Spleen (tissue), 7 donors: ENCODE measurements around the gene TIPARP.

Source experiments
- CTCF ChIP-seq, 11 experiments: fragments of 200-600 bp in 7 of 11; fragments of 450-650 bp in 4 of 11; sonication (generic) in 4 of 11; IDR thresholded peaks in 8 of 11; conservative IDR thresholded peaks in 3 of 11; 1 replicate in 7 of 11; 2 replicates in 4 of 11; pipeline versions ENCODE4 v1.4.0 to v1.8.0; 2016 to 2021; ENCODE audit warnings: antibody characterized with exemption in 11 of 11, inconsistent platforms in 4 of 11, mild to moderate bottlenecking in 1 of 11
- POLR2AphosphoS5 ChIP-seq, 3 donors: sonication (generic); formaldehyde crosslinking; IDR thresholded peaks; one replicate each; pipeline ENCODE4 v1.5.1; 2017; ENCODE audit warnings: antibody characterized with exemption in 3 of 3
- donor health status: DM: no; HTN: no; CAD: no; lungs with moderate emphysema.
- donor health status: DM: no; HTN: no; CAD: no.
- donor health status: DM: no; HTN: no; CAD: no.

- TF ChIP-seq CTCF (IDR thresholded peaks at IDR 0.05 in 8 of 11, conservative IDR thresholded peaks at IDR 0.05 in 3 of 11) (no peak), POLR2AphosphoS5 (IDR thresholded peaks at IDR 0.05) (no peak)
Observed at GRCh38 chr3:156750191-156750873, 75.9 kb downstream of the TIPARP start.
